GM19463 (cell line): ENCODE data around the gene TOMM22.
A peak's percentile ranks its signal among the peaks of the same experiment; 100 is the strongest.

Experiments
- ATAC-seq: cut with Tn5 transposase; IDR thresholded peaks from one replicate; pipeline ENCODE4 v1.9.1; 2021; ENCODE audit warnings: mild to moderate bottlenecking, moderate library complexity; ENCODE audit not compliant: unreplicated experiment

Gene TOMM22

DNA sequence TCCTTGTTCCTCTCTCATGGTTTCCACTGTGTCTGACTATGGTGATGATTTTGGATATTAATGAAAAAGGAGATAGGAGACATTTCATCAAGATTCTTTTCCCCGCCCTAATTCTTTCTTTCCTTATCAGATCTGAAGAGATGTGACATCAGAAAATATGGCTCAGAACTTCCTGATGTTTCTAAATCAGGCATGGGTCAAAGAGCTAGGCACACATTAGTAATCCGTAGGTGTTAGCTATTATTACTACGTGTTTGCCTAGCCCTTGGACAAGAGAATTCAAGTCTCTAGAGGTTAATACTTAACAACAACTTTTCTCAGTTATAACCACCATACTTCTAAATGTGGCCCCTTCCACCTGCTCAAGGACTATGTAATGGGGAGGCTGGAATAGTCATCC is 13.2 kb downstream of the TOMM22 start:
- no peak for ATAC-seq

DNA sequence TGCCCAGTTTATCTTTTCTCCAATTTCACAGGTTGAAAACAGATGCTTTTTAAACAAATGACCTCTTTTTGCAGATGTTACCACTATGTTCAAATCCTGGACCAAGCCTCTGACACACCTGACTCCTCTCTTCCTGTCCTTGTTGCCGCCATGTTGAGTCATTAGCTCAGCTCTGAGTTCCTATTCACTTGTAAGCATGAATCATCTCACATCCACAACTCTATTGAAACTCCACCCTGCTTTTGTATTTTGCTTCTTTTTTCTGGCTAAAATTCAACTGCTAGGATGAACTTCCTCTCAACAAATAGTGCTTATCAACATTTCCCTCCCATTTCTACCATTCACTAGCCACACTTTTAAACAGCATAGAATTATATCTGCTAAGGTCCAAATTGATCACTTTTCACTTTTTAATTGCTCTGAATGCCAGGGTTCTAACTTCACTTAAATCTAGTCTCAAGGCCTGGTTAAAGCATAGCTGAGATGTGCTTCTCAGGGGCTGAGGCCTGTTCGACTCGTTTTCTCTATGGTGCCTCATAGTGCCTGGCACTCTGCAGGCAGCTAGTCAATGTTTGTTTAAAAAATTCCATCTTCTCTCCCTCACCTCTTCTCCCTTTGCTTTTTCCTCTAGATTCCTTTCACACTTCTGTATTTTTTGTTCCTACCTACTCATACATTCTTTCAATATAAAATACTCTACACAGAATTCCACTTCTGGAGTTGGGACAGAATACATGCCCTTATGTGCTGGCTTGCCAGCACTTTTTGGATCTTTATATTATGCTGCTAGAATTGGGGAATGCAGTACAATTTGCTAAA is 15.1 kb downstream of the TOMM22 start:
- ATAC-seq: no peak

GRCh38 chr22:38697425-38698089 is 15.8 kb downstream of the TOMM22 start:
- no peak for ATAC-seq

DNA sequence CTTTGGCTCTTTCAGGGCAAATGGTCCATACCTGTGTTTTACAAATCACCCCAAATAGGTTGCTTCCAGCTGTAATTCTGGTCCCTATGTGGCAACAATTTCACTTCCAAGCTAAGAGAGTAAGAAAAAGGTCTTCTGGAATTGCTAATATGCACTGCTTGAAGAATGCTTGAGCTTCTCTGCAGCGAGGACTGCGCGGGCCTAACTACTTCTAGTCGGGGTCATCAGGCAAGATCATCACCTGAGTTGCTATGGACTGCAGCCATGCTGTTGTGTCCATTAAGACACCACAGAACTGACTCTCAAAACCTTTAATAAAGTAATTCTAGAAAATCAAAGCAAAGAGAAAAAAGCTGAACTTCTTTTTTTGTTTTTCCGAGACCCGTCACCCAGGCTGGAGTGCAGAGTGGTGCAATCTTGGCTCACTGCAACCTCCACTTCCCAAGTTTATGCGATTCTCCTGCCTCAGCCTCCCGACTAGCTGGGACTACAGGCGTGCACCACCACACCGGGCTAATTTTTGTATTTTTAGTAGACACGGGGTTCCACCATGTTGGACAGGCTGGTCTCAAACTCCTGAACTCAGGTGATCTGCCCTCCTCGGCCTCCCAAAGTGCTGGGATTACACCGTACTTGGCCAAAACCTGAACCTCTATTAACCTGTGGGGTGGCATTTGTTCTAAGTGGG is 16.8 kb downstream of the TOMM22 start:
- no peak for ATAC-seq

DNA sequence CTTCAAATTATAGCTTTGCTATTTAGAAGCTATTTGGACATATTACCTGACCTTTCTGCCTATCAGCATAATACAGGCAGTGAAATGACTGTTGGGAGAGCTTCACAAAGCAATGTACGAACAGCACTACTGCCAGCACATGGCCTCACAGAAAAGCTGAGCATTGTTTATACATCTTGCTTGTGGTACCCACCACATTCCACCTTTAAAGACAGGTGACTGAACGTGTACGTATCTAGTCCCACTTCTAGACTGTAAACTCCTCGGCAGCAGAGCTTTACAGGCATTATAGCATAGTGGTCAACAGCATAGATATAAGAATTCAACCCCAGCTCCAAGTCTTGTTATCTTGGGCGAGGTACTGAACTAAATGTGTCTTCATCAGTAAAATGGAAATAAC is 17.4 kb downstream of the TOMM22 start:
- ATAC-seq: no peak

GRCh38 chr22:38699784-38700183 is 18.0 kb downstream of the TOMM22 start:
- no peak for ATAC-seq

GRCh38 chr22:38700270-38700788 is 18.6 kb downstream of the TOMM22 start:
- ATAC-seq: peak; percentile 17

DNA sequence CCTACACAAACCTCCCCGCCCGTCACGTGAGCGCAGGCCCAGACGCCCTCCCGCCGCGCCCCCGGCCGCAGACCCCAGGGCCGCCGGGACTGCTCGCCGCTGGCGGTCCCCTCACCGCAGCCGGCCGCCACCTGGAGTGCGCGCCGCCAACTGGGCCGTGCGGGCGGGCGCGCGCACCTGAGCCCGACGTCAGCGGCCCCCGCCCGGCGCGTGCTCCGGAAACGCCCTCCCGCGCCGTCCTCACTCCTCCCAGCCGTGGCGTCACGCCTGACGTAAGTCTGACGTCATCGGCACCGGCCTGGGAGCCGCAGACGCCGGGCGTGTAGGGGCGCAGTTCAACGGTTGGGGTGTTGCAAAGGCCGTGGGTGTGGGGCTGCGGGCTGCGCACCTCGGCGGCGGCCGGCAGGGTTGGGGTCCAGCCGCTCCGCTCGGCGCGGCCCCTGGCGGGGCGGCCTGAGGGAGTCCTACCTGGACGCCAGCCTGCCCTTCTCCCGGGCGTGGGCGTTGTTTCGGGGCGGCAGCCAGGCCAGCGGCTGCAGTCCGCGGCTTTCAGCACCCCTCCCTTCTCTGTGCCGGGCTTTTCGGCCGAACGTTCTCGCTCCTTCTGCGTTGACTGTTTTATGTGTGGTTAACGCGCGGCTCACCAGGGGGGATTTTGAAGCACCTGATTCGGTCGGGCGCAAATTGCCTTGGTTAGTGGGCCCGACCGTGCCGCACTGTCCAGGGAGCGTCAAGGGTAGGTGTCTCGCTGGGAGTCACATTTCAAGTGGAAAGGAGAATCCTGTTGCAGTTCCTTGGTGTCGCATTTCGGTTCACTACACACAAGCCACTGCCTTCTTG is 19.3 kb downstream of the TOMM22 start, which contains the start of gene JOSD1:
Gene JOSD1 (minus strand): TSS at position 155 of the 840 bp plus-strand sequence. CDS start 956 bp downstream, outside the sequence.
- ATAC-seq: peak; percentile 29

- no peak for ATAC-seq
Measured at GRCh38 chr22:38704654-38705234, 23.0 kb downstream of the TOMM22 start.

DNA sequence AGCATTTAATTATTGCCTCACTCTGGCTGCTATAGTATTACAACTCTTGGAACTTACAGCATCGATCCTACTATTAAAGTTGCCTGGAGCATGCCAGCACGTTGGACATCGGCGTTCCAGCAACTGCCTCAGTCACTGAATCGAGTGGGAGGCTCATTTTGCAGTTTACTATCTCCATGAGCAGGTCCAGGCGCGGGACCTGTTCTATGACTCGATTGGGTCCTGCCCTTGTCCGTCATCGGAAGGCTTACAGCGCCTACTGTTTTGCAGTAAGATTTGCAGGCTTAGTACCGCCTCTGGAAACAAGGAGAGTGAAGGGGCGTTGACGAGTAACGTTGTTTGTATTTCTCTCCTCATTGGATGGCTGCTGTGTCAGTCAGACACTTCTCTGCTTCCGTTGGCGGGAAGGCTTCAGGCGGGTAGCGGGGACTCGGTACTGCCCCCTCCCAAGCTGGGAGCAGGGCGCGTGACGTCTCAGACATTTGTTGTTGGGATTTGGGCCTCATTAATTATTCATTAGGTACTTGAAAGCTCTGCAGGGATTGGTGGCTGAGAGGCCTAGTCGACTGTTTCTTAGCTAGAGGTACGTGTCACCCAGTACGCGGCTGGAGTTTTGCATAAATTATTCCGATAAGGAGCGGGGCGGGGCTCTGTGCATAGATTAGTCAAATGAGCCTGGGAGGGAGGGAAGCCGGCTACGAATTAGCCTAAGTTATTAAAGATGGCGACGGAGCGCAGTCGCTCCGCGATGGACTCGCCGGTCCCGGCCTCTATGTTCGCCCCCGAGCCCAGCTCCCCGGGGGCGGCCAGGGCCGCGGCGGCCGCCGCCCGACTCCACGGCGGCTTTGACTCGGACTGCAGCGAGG is 23.7 kb downstream of the TOMM22 start, which contains the start of gene GTPBP1:
Gene GTPBP1 (plus strand): TSS at position 710 of the 866 bp plus-strand sequence. CDS start 12 bp downstream, at position 722.
- peak; percentile 68 for ATAC-seq

DNA sequence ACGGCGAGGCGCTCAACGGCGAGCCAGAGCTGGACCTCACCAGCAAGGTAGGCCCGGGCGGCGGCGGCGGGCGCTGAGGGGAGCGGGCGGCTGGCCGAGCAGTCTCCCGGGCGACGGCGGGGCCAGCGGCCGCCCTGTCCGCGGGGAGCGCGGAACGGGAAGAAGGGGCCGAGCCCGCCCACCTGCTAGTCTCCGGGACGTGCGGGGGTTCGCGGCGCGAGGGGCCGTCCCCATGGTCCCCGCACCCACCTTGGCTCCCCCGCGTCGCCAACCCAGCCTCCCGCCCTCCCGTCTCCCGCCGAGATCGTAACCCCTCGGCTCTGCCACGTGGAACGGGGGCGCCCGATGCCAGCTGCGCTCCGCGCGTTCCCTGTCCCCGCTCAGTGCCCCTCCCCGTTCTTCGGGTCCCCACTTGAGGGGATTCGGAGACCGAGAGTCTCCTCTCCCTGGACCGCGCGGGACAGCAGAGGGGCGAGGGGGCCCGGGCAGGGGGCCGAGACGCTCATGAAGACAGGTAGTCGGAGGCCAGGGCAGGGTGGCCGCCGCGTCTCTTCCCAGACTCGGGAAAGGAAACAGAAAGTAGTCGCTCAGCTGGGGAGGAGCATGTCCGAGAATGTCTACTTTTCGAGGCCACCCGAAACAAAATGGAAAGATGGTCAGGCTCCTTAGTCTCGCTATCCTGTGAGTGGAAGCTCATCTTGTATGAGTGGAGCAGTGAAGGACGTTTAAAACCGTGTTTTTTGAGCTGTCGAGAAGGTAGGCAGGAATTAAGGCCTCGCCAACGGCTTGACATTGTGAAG is 24.5 kb downstream of the TOMM22 start:
- ATAC-seq: no peak

GRCh38 chr22:38706901-38707195 is 25.1 kb downstream of the TOMM22 start:
- no peak for ATAC-seq

DNA sequence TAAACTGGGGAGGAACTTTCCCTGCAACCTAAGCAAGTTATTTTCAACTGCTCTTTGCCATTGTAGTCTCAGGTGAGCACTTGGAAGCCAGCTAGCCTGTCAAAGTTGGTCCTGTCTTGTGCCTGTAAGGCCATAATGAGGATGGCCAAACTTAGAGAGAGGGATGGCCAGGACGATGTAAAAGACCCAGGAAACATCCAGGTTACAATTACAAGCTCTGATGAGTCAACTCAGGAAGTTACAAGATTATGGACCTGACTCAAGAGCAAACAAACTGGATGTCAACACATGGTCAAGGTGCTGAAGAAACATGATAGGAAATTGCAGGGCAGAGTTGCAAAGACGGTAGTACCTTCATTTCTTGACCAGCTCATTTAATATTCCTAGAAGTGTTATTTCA is 25.6 kb downstream of the TOMM22 start:
- no peak for ATAC-seq

GRCh38 chr22:38707984-38708383 is 26.2 kb downstream of the TOMM22 start:
- no peak for ATAC-seq

DNA sequence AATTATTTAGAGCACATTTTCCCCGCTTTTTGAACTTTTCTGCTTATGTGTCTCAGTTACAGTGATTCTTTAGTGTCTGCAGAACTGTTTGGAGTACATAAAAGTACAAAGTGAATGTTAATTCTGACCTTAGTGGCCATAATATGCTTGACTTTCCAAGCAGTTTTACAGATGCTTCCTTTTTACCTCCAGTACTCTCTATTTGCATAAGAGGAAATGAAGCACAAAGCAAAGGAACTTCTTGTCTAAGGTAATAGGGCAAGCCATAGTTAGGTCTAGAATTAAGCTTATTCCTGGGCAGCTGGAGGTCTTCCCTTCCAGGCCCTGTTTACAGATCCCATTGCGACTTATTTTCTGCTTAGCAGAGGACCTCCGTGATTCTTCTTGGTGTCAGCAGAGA is 27.5 kb downstream of the TOMM22 start:
- ATAC-seq: no peak

GRCh38 chr22:38710351-38710750 is 28.6 kb downstream of the TOMM22 start:
- no peak for ATAC-seq

GRCh38 chr22:38710866-38711265 is 29.1 kb downstream of the TOMM22 start:
- no peak for ATAC-seq

- no peak for ATAC-seq
Measured at GRCh38 chr22:38712486-38713207, 30.9 kb downstream of the TOMM22 start.
